NCI-H2196 (cell line): Measurements from ENCODE around the gene NPAS3.

Experiments
- DNase-seq: peaks from one replicate; lab custom pipeline; 2025; ENCODE audit not compliant: unreplicated experiment; lab: John Stamatoyannopoulos, UW

NPAS3 gene

GRCh38 chr14:33369972-33370371 is 431.3 kb downstream of the NPAS3 start:
- no peak for DNase-seq

GRCh38 chr14:33370426-33370825 is 431.7 kb downstream of the NPAS3 start:
- DNase-seq: no peak

GRCh38 chr14:33375196-33375595 is 436.5 kb downstream of the NPAS3 start:
- no peak for DNase-seq

GRCh38 chr14:33375786-33376185 is 437.1 kb downstream of the NPAS3 start:
- DNase-seq: no peak

GRCh38 chr14:33376510-33376909 is 437.8 kb downstream of the NPAS3 start:
- no peak for DNase-seq

GRCh38 chr14:33377596-33378390 is 439.1 kb downstream of the NPAS3 start:
- DNase-seq: peak; percentile 24

- no peak for DNase-seq
These were observed 443.0 kb downstream of the NPAS3 start for GRCh38 chr14:33381717-33382116.

- DNase-seq: no peak
These were observed 447.5 kb downstream of the NPAS3 start for GRCh38 chr14:33386140-33386539.

- no peak for DNase-seq
These were observed 448.1 kb downstream of the NPAS3 start for GRCh38 chr14:33386781-33387180.

GRCh38 chr14:33390335-33390734 is 451.7 kb downstream of the NPAS3 start:
- DNase-seq: no peak

GRCh38 chr14:33393231-33393894 is 454.7 kb downstream of the NPAS3 start:
- DNase-seq: peak; percentile 56

GRCh38 chr14:33393895-33394368 is 455.3 kb downstream of the NPAS3 start:
- DNase-seq: peak; percentile 56

GRCh38 chr14:33401311-33401710 is 462.6 kb downstream of the NPAS3 start:
- DNase-seq: no peak

GRCh38 chr14:33402604-33403003 is 463.9 kb downstream of the NPAS3 start:
- DNase-seq: no peak

- no peak for DNase-seq
These were observed 465.4 kb downstream of the NPAS3 start for GRCh38 chr14:33404054-33404453.

GRCh38 chr14:33404964-33405574 is 466.4 kb downstream of the NPAS3 start:
- no peak for DNase-seq

GRCh38 chr14:33406766-33407165 is 468.1 kb downstream of the NPAS3 start:
- no peak for DNase-seq

GRCh38 chr14:33408291-33408690 is 469.6 kb downstream of the NPAS3 start:
- DNase-seq: peak; percentile 19

GRCh38 chr14:33412450-33412849 is 473.8 kb downstream of the NPAS3 start:
- no peak for DNase-seq

- no peak for DNase-seq
These were observed 474.7 kb downstream of the NPAS3 start for GRCh38 chr14:33413381-33413780.

- DNase-seq: no peak
These were observed 475.4 kb downstream of the NPAS3 start for GRCh38 chr14:33414041-33414440.

GRCh38 chr14:33420051-33420627 is 481.5 kb downstream of the NPAS3 start:
- no peak for DNase-seq
